ENCODE results near the gene XRN2. TPM values are rescaled to one million over a fixed set of nuclear protein-coding genes. Genes with fewer than 3 reads are reported as not detected.
A peak's percentile ranks its signal among the peaks of the same experiment; 100 is the strongest.

XRN2 gene, protein sequence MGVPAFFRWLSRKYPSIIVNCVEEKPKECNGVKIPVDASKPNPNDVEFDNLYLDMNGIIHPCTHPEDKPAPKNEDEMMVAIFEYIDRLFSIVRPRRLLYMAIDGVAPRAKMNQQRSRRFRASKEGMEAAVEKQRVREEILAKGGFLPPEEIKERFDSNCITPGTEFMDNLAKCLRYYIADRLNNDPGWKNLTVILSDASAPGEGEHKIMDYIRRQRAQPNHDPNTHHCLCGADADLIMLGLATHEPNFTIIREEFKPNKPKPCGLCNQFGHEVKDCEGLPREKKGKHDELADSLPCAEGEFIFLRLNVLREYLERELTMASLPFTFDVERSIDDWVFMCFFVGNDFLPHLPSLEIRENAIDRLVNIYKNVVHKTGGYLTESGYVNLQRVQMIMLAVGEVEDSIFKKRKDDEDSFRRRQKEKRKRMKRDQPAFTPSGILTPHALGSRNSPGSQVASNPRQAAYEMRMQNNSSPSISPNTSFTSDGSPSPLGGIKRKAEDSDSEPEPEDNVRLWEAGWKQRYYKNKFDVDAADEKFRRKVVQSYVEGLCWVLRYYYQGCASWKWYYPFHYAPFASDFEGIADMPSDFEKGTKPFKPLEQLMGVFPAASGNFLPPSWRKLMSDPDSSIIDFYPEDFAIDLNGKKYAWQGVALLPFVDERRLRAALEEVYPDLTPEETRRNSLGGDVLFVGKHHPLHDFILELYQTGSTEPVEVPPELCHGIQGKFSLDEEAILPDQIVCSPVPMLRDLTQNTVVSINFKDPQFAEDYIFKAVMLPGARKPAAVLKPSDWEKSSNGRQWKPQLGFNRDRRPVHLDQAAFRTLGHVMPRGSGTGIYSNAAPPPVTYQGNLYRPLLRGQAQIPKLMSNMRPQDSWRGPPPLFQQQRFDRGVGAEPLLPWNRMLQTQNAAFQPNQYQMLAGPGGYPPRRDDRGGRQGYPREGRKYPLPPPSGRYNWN
- total RNA-seq, result 62.1 TPM
- long read RNA-seq, transcript XRN2-201 (30 exons, 3,437 nt), result major isoform, 55 of 117 reads
- long read RNA-seq, partial matches to known transcripts, result 52 of 117 reads
- long read RNA-seq, other reads (novel, unspliced or antisense), result 10 of 117 reads

DNA sequence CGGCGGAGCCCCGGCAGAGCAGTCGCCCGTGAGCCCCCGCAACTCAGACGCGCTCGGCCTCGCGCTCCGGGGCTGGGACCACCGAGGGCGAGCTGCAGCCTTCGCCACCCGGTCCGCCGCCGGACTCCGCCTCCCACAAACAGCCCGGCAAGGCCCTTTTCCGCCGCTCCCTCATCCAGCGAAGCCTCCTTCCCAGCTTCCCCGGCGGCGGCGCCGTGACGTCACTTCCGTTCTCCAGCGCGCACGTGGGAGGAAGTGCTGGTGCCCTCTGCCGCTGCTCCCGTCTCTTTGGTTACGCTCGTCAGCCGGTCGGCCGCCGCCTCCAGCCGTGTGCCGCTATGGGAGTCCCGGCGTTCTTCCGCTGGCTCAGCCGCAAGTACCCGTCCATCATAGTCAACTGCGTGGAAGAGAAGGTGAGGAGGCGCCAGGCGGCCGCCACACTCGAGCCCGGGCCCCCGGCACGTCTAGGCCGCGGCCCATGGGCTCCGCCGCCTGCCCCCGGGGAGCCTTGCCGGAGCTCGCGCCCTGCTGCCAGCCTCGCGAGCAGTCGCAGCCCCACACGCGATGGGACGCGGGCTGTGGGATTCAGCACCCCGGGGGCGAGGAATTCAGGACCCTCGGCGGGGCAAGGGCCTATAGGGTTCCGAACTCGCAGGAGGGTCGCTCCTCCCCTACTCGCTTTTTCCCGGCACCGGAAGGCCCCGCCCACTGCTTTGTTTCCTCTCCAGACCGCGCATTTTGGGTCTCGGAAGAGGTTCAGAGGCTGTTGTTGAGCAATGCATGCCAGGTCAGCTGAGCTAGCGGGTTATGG, at the start of gene XRN2:
TSS of gene XRN2 (plus strand) at position 271 of the 811 bp plus-strand sequence. CDS start at position 339, 68 bp downstream.
- Histone ChIP-seq H3K36me3 (no peaks in the 10 kb centered on the region), H3K9me3 (no peaks in the 10 kb centered on the region), H3K4me1 (peaks cover 15% of the 10 kb centered on the region), H3K27me3 (ENCODE audit: low read depth) (no peaks in the 10 kb centered on the region), H3K27ac (peak within 1 kb of the TSS; percentile 98), H3K4me3 (peak within 1 kb of the TSS; percentile 83)
- peak; percentile 97 for DNase-seq
- TF ChIP-seq, protein P1, sequence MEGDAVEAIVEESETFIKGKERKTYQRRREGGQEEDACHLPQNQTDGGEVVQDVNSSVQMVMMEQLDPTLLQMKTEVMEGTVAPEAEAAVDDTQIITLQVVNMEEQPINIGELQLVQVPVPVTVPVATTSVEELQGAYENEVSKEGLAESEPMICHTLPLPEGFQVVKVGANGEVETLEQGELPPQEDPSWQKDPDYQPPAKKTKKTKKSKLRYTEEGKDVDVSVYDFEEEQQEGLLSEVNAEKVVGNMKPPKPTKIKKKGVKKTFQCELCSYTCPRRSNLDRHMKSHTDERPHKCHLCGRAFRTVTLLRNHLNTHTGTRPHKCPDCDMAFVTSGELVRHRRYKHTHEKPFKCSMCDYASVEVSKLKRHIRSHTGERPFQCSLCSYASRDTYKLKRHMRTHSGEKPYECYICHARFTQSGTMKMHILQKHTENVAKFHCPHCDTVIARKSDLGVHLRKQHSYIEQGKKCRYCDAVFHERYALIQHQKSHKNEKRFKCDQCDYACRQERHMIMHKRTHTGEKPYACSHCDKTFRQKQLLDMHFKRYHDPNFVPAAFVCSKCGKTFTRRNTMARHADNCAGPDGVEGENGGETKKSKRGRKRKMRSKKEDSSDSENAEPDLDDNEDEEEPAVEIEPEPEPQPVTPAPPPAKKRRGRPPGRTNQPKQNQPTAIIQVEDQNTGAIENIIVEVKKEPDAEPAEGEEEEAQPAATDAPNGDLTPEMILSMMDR (IDR thresholded peaks at IDR 0.05), result no peak
- intact Hi-C loops (cut with DNase I), result no loop called here
- peak; percentile 98 to 99 for ATAC-seq

DNA sequence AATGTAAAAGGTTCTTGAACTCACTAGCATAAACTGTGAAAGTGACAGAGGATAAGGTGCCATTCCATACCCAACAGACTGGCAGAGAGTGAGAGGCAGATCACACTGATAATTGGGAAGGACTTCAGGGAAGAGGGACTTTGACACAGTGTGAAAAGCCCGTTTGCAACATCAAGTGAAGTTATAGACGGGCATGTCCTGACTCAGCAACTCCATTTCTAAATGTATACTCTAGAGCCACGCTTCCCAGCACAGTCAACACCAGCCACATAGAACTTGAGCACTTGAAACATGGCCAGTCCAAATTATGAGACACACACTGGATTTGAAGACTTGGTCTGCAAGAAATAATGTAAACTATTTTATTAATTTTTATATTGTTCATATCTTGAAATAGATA, 45.9 kb upstream of the XRN2 start:
- no peak for ATAC-seq
- H3K27me3 ChIP-seq (ENCODE audit: low read depth), result no peaks in the 10 kb centered on the region
- no peaks in the 10 kb centered on the region for H3K4me1 ChIP-seq
- H3K9me3 ChIP-seq, result no peaks in the 10 kb centered on the region
- intact Hi-C loops (cut with DNase I), result no loop called here
- no peaks in the 10 kb centered on the region for H3K36me3 ChIP-seq
- no peak for DNase-seq
- H3K4me3 ChIP-seq, result no peak overlapping the region
- TF ChIP-seq, protein P1 (IDR thresholded peaks at IDR 0.05), result no peak
- H3K27ac ChIP-seq, result no peak overlapping the region

DNA sequence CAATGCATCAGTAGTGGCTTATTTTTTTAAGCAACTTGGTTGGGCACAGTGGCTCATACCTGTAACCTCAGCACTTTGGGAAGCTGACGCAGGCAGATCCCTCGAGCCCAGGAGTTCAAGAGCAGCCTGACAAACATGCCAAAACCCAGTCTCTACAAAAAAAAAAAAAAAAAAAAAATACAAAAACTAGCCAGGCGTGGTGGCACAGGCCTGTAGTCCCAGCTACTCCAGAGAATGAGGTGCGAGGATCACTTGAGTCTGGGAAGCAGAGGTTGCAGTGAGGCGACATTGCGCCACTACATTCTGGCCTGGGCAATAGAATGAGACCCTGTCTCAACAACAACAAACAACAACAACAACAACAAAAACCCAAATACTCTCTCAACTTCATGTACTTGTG, 44.7 kb upstream of the XRN2 start:
- H3K4me3 ChIP-seq, result no peak overlapping the region
- intact Hi-C loops (cut with DNase I), result no loop called here

DNA sequence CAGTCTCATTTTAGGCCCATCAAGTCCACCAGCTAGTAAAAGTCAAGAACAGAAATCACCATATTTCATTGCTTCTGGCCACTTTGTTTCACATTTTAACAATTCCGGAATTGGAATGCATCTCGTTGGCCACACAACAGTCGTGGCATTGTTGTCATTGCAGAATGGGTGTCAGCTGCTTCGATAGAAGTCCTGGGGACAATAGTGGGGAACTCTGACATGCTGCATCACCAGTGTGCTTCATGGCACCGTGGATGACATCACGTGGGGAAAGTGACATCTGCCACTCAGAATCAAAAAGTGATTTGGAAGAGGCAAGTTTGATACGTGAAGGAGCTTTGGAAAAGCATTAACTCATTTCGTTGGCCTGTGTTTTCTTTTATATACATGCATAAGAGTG, 43.8 kb upstream of the XRN2 start:
- TF ChIP-seq, protein P1 (IDR thresholded peaks at IDR 0.05), result no peak
- no peaks in the 10 kb centered on the region for H3K27me3 ChIP-seq (ENCODE audit: low read depth)
- no peaks in the 10 kb centered on the region for H3K36me3 ChIP-seq
- no peak overlapping the region for H3K4me3 ChIP-seq
- intact Hi-C loops (cut with DNase I), result no loop called here
- no peaks in the 10 kb centered on the region for H3K9me3 ChIP-seq
- no peak overlapping the region for H3K27ac ChIP-seq
- no peaks in the 10 kb centered on the region for H3K4me1 ChIP-seq
- ATAC-seq (no peak), DNase-seq (no peak)

More for the DNA sequence above, 44.7 kb upstream of the XRN2 start:
- Histone ChIP-seq H3K9me3 (no peaks in the 10 kb centered on the region), H3K36me3 (no peaks in the 10 kb centered on the region), H3K27ac (no peak overlapping the region), H3K27me3 (ENCODE audit: low read depth) (no peaks in the 10 kb centered on the region), H3K4me1 (no peaks in the 10 kb centered on the region)
- DNase-seq (no peak), ATAC-seq (no peak)
- TF ChIP-seq, protein P1 (IDR thresholded peaks at IDR 0.05), result no peak

DNA sequence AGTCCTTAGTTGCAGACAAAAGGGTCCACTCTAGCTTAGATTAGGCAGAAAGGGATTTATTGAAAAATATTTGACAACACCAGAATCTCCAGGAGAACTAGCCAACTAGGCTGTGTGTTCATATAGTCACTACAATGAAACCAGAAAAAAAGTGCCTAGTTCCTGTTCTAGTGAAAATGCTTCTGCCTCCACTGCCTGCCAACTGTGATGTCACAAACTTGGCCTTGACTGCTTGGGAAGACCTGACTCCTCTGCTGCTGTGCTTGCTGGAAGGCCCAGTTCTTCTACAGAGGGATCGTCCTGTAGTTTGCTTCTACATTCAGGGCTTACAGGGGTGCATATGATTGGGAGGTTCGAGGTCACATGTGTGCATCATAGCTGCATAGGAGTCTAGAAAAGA, 40.3 kb upstream of the XRN2 start:
- H3K27me3 ChIP-seq (ENCODE audit: low read depth), result no peaks in the 10 kb centered on the region
- H3K9me3 ChIP-seq, result peaks cover 5% of the 10 kb centered on the region
- no peak overlapping the region for H3K27ac ChIP-seq
- H3K36me3 ChIP-seq, result no peaks in the 10 kb centered on the region
- no peak overlapping the region for H3K4me3 ChIP-seq
- TF ChIP-seq, protein P1 (IDR thresholded peaks at IDR 0.05), result no peak
- no peak for ATAC-seq
- H3K4me1 ChIP-seq, result no peaks in the 10 kb centered on the region
- intact Hi-C loops (cut with DNase I), result no loop called here
- DNase-seq, result no peak
